Kidney epithelial cell (primary cell): Measurements from ENCODE around the gene SLC5A5. TPM values are rescaled to one million over a fixed set of nuclear protein-coding genes. Genes with fewer than 3 reads are reported as not detected.

Source experiments
- DNase-seq: peaks from one replicate; pipeline ENCODE4 v3.0.0-alpha.2; 2010; ENCODE audit warnings: low read depth
- H3K27me3 ChIP-seq: 2 replicates; pipeline ENCODE4 v1.6.0; 2011; ENCODE audit warnings: low read length; ENCODE audit not compliant: control insufficient read depth, insufficient read depth
- H3K36me3 ChIP-seq: 2 replicates; pipeline ENCODE4 v1.5.1; 2011; ENCODE audit warnings: low read length; ENCODE audit not compliant: control insufficient read depth, insufficient read depth
- H3K4me3 ChIP-seq: 2 replicates; pipeline ENCODE4 v1.5.1; 2011; ENCODE audit warnings: low read depth, mild to moderate bottlenecking, control low read depth, low read length
- total RNA-seq: library from RNA; depleted of rRNA; stranded (reverse); fragments of >200 nt; gene quantifications from 2 replicates; pipeline ENCODE4 v1.2.3, GENCODE V29; 2015
- TF ChIP-seq, protein P1 (sequence below): IDR thresholded peaks from 2 replicates; pipeline ENCODE4 v1.5.1; 2011; ENCODE audit warnings: mild to moderate bottlenecking, moderate library complexity, low read length, control low read depth, inconsistent platforms; ENCODE audit not compliant: insufficient read depth, poor library complexity, severe bottlenecking

The SLC5A5 gene
- total RNA-seq, 1 donor from 2014 or later = 0.13 TPM

DNA sequence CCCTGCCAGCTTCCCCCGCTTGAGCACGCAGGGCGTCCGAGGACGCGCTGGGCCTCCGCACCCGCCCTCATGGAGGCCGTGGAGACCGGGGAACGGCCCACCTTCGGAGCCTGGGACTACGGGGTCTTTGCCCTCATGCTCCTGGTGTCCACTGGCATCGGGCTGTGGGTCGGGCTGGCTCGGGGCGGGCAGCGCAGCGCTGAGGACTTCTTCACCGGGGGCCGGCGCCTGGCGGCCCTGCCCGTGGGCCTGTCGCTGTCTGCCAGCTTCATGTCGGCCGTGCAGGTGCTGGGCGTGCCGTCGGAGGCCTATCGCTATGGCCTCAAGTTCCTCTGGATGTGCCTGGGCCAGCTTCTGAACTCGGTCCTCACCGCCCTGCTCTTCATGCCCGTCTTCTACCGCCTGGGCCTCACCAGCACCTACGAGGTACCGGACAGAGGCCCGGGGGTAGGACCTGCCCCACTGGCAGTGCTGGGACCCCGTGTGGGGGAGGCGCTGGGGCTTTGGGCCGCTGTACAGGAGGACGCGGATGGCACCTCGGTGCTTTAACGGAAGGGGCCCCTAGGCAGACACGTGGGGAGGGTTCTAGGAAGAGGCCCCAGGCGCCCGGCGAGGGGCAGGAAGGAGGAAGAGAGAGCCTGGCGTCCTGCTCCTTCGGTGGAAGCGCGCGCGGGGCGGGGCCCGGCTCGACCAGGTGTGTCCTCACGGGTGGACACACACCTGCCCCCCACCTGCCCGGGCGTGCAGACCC lies 681 bp downstream of the SLC5A5 start:
- no peaks in the 10 kb centered on the region for H3K36me3 ChIP-seq
- no peak overlapping the region for H3K4me3 ChIP-seq
- no peak for DNase-seq
- TF ChIP-seq, protein P1, sequence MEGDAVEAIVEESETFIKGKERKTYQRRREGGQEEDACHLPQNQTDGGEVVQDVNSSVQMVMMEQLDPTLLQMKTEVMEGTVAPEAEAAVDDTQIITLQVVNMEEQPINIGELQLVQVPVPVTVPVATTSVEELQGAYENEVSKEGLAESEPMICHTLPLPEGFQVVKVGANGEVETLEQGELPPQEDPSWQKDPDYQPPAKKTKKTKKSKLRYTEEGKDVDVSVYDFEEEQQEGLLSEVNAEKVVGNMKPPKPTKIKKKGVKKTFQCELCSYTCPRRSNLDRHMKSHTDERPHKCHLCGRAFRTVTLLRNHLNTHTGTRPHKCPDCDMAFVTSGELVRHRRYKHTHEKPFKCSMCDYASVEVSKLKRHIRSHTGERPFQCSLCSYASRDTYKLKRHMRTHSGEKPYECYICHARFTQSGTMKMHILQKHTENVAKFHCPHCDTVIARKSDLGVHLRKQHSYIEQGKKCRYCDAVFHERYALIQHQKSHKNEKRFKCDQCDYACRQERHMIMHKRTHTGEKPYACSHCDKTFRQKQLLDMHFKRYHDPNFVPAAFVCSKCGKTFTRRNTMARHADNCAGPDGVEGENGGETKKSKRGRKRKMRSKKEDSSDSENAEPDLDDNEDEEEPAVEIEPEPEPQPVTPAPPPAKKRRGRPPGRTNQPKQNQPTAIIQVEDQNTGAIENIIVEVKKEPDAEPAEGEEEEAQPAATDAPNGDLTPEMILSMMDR = no peak
- H3K27me3 ChIP-seq = peaks cover 70% of the 10 kb centered on the region

DNA sequence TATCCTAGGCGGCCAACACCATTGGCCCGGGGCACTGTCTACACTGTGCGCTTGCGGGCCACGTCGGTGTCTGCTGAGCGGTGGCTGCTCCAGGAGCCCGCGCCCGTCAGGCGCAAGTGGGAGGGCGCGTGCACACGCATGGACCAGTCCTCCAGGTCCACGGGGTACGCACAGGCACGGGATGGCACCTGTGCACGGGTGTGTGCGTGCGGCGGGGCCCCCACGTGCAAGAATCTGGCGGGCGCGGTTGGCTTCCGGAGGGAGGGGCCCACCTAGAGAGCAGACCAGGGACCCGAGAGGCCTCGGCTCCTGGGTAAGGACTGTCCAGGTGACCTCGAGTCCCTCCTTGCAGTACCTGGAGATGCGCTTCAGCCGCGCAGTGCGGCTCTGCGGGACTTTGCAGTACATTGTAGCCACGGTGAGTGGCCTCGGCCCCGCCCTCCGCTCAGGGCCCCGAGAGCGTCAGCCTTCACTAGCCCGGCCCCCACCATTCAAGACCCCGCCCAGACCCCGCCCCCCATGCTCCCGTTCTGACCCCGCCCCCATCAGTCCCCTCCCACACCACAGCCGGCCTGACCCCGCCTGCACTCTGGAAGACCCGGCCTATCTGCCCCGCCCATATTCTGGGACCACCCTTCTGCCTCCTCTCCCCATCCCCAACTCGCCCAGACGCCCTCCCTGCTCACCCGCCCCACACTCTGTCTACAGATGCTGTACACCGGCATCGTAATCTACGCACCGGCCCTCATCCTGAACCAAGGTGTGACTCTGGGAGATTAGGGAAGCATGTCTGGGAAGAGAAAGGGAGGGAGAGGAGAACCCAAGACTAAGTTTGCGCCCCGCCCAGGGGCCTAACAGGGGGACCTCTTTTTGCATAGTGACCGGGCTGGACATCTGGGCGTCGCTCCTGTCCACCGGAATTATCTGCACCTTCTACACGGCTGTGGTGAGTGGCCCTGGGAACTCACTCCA lies 2.3 kb downstream of the SLC5A5 start:
- TF ChIP-seq, protein P1 = no peak
- Histone ChIP-seq H3K27me3 (peaks cover 57% of the 10 kb centered on the region), H3K36me3 (no peaks in the 10 kb centered on the region), H3K4me3 (no peak overlapping the region)
- no peak for DNase-seq

DNA sequence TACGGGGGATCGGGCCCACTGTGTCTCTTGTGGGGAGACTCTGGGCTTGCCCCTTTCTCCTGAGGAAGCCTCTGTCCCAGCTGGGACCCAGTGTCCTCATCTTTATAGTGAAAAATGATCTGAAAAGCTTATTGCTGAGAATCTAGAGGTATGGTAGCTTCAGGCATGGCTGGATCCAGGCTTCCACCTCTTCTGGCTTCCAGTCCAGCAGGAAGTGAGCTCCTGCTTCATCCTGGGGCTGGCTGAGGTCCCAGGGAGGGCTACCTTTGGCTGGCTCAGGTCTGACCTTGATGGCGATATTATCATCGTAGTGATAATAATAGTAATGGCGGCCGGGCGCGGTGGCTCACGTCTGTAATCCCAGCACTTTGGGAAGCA lies 3.0 kb downstream of the SLC5A5 start:
- Histone ChIP-seq H3K27me3 (peaks cover 52% of the 10 kb centered on the region), H3K36me3 (no peaks in the 10 kb centered on the region), H3K4me3 (no peak overlapping the region)
- DNase-seq = no peak
- TF ChIP-seq, protein P1 = no peak

DNA sequence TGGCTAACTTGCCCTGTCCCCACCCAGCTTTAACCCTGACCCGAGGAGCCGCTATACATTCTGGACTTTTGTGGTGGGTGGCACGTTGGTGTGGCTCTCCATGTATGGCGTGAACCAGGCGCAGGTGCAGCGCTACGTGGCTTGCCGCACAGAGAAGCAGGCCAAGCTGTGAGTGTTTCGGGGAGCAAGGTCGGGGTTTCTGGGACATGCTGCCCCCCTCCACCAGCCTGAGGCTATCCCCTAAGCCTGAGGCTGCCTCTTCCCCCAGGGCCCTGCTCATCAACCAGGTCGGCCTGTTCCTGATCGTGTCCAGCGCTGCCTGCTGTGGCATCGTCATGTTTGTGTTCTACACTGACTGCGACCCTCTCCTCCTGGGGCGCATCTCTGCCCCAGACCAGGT lies 6.0 kb downstream of the SLC5A5 start:
- Histone ChIP-seq H3K36me3 (no peaks in the 10 kb centered on the region), H3K4me3 (no peak overlapping the region), H3K27me3 (peaks cover 22% of the 10 kb centered on the region)
- DNase-seq = no peak
- TF ChIP-seq, protein P1 = no peak

DNA sequence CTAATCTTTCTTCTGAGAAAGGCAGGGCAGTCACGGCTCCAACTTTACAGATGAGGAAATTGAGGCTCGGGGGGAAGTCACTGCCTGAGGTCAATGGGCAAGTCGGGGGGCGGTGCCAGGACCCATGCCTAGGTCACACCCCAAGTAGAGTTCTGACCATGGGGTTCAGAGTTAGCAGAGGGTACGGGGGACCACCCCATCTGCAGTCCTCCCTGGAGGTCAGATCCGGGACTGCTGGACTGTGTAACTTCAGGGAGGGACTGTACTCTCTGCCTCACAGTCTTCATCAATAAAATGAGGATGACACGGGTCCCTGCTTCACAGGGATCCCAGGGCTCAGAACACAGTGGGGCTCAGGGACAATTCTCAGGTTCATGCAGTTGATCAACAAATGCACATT lies 7.7 kb downstream of the SLC5A5 start:
- TF ChIP-seq, protein P1 = no peak
- Histone ChIP-seq H3K4me3 (no peak overlapping the region), H3K36me3 (no peaks in the 10 kb centered on the region), H3K27me3 (peaks cover 5% of the 10 kb centered on the region)
- no peak for DNase-seq
